LNCaP clone FGC (cell line): ENCODE measurements around the gene NAALADL2.

Experiments
- DNase-seq: peaks from one replicate; pipeline ENCODE4 v3.0.0-alpha.2; 2011; ENCODE audit warnings: low read depth
- H3K4me3 ChIP-seq: 2 replicates; pipeline ENCODE4 v1.5.1; 2011; ENCODE audit warnings: mild to moderate bottlenecking, low read depth, low read length, control low read depth
- TF ChIP-seq, protein P1 (sequence below): IDR thresholded peaks from 2 replicates; pipeline ENCODE4 v1.5.1; 2012; ENCODE audit warnings: mild to moderate bottlenecking; ENCODE audit not compliant: control insufficient read depth, insufficient read depth; ENCODE audit errors: extremely low read depth

NAALADL2 gene

DNA sequence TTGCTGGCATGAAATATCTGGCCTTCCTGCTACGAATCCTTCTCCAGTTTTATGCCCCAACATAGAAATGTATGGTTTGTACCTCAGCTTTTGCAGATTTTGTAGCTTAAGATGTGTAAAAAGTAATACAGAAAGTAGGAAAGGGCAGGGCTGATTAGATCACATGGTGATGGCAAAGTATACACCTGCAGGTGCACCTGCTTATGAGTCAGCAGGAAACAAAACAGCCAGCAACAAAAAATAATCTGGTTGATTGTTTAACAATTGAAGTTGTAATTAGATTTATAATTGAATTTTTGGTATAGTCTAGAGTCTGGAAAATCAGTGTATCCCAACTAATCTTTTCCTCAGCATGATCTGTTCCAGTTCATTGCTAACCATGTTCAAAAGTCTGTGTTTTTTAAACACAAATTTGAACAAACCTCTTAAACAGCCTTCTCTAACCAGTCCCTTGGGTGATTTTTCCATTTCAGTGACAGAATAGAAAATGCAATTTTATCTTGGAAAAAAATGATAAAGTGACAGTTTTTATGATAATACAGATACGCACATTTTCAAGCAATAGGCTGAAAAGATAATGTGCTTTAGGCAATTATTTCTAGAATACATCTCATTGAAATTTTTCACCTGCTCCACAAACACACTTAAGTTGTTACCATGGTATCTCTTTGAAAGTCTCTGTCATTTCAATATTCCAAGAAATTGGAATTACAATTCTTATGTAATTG is 477.4 kb downstream of the NAALADL2 start:
- H3K4me3 ChIP-seq: no peak overlapping the region
- TF ChIP-seq, protein P1, sequence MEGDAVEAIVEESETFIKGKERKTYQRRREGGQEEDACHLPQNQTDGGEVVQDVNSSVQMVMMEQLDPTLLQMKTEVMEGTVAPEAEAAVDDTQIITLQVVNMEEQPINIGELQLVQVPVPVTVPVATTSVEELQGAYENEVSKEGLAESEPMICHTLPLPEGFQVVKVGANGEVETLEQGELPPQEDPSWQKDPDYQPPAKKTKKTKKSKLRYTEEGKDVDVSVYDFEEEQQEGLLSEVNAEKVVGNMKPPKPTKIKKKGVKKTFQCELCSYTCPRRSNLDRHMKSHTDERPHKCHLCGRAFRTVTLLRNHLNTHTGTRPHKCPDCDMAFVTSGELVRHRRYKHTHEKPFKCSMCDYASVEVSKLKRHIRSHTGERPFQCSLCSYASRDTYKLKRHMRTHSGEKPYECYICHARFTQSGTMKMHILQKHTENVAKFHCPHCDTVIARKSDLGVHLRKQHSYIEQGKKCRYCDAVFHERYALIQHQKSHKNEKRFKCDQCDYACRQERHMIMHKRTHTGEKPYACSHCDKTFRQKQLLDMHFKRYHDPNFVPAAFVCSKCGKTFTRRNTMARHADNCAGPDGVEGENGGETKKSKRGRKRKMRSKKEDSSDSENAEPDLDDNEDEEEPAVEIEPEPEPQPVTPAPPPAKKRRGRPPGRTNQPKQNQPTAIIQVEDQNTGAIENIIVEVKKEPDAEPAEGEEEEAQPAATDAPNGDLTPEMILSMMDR: no peak
- DNase-seq: peak; percentile 81

DNA sequence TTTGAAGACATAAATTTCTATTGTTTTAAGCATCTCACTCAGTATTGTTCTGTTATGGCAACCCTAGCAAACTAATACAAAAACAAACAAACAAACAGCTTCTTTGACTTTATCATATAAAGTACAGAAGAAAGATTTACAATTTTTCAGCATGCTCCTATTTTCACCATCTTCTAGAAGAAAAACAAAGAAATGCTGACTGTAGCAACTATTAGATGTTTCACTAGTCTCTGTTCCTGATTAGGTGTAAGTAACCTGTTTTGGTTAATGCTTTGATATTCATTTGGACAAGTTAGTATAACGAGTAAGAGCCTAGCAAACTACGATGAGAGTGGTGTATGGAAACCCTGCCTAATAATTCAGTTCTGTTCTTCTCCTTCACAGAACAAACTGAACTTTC is 478.5 kb downstream of the NAALADL2 start:
- no peak overlapping the region for H3K4me3 ChIP-seq

DNA sequence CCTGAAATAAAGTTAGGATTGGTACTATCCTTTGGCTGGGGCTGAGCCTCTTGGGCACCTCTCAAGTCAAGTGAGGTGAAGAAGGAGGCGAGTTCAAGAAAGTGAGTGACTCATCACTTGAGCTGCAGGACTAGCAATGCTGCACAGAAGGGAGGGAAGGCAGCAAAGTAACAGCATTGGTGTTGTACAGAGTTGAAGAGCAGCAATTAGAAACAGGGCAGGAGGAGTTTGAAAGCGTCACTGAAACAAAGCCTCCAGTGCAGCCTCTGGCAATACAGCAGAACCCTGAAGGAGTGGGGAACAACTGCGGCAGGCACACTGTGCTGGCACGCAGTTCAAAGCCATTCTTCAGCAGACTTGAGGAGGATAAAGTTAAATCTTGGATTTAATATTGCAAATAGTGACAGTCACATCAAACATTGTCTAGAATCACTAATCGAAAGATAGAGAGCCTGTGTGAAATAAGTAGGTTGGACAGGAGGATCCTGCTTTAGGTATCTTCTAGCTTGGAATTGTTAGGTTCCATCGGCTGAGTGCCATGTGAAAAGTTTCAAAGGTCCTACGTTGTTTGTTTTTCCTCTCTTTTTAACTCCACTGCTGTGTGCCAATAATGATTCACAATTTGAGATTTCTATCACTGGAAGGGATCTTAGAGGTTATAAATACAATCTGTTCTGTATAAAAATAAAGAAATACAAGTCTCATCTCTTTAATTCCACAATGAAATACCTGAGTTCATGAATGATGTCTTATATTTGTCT is 479.8 kb downstream of the NAALADL2 start:
- TF ChIP-seq, protein P1: no peak
- peak; percentile 100 for DNase-seq
- no peak overlapping the region for H3K4me3 ChIP-seq

More for the DNA sequence above, 478.5 kb downstream of the NAALADL2 start:
- TF ChIP-seq, protein P1: no peak
- no peak for DNase-seq

DNA sequence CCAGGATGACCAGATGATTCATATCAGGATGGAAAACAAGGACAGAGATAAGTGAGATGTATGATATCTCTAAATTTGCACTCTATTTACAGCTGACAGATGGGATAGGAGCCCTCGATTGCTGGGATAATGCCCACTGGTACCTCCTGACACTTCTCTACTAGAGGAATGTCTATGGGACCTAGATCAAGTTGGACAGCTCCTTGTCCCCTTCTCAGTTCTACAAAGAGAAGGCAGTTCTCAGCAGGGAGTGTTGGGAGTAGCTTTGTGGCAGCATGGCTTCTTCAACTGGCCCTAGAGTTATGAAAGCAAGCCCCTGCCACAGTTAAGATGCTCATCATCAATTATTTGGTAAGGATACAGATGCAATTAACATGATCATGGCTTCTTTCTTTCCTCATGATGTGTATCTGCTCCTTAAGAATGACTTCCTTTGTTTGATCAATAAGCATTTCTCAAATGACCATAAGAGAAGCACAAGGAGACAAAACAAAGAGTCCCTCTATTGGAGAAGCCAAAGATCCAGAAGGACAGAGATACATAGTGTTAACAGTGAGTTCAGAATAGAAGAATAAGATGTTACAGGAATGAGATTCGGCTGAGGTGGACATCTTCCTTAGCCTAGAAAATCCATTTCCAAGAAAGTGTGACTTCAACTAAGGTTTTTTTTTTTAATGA is 481.3 kb downstream of the NAALADL2 start:
- TF ChIP-seq, protein P1: no peak
- no peak overlapping the region for H3K4me3 ChIP-seq
- DNase-seq: no peak

DNA sequence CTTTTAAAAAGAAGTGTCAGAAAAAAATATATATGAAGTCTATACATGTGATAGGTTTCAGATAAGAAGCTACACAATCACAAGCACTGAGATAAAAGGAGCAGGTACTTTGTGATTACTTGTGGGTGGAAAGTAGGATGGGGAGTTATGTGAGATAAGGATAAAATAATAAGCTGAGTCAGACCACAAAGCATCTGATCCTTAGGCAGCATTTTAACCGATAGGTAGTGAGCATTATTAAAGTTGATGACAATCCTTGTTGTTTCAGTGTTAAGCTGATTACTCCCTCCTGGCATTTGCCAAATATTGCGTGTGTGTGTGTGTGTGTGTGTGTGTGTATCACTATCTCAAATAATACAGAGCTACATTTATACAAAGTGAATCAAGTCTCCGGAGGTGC is 483.1 kb downstream of the NAALADL2 start:
- no peak for DNase-seq
- TF ChIP-seq, protein P1: no peak

DNA sequence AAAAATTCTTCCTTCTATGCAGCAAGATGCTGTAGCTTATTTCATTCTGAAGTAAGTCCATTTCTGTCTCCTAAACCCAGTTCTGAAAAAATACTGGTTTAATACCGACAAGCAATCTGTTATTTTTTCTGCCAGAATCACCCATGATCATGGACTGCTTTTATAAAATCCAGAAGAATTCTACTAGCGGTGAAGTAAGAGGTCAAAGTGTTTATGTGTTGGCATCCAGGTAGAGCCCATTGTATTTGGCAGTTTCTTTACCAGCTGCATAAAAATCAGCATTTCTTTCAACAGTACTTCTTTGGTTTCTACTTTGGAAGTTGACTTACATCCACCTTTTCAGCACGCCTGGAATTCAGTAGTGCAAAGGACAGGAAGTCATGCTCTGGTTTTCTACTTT is 484.8 kb downstream of the NAALADL2 start:
- TF ChIP-seq, protein P1: no peak
- DNase-seq: no peak
- H3K4me3 ChIP-seq: no peak overlapping the region

More for the DNA sequence above, 483.1 kb downstream of the NAALADL2 start:
- H3K4me3 ChIP-seq: no peak overlapping the region
